GM12872 (cell line): Measurements from ENCODE around the gene UQCRHL.

ENCODE experiments used
- TF ChIP-seq, protein P1 (sequence below): IDR thresholded peaks from 3 replicates; pipeline ENCODE4 v1.5.1; 2011; ENCODE audit warnings: low read depth, mild to moderate bottlenecking, low read length, moderate library complexity; ENCODE audit not compliant: insufficient read depth

Gene UQCRHL

GRCh38 chr1:15833069-15833679, 25.7 kb upstream of the UQCRHL start:
- TF ChIP-seq, protein P1, sequence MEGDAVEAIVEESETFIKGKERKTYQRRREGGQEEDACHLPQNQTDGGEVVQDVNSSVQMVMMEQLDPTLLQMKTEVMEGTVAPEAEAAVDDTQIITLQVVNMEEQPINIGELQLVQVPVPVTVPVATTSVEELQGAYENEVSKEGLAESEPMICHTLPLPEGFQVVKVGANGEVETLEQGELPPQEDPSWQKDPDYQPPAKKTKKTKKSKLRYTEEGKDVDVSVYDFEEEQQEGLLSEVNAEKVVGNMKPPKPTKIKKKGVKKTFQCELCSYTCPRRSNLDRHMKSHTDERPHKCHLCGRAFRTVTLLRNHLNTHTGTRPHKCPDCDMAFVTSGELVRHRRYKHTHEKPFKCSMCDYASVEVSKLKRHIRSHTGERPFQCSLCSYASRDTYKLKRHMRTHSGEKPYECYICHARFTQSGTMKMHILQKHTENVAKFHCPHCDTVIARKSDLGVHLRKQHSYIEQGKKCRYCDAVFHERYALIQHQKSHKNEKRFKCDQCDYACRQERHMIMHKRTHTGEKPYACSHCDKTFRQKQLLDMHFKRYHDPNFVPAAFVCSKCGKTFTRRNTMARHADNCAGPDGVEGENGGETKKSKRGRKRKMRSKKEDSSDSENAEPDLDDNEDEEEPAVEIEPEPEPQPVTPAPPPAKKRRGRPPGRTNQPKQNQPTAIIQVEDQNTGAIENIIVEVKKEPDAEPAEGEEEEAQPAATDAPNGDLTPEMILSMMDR: no peak

- TF ChIP-seq, protein P1: no peak
These were observed 22.8 kb upstream of the UQCRHL start for GRCh38 chr1:15830258-15830657.

GRCh38 chr1:15826810-15827507, 19.5 kb upstream of the UQCRHL start:
- TF ChIP-seq, protein P1: no peak

DNA sequence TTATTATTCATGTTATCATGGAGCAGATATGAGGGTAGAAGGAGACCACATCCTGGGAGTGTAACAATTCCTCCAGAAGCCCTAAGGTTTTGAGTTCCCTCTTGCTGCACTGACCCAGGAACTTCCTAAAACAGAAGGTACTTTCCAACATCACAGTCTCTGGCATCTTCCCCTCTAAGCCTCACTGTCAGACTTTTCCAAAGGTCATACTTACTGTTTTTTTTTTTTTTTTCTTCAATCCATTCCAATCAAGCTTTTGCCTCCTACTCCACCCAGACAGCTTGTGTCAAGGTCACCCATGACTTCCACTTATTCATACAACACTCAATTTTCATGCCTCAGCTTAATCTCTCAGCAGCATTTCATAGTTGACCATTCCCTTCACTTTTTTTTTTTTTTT, 18.4 kb upstream of the UQCRHL start:
- TF ChIP-seq, protein P1: no peak

GRCh38 chr1:15820478-15820877, 13.0 kb upstream of the UQCRHL start:
- TF ChIP-seq, protein P1: no peak

GRCh38 chr1:15816674-15817073, 9.2 kb upstream of the UQCRHL start:
- TF ChIP-seq, protein P1: no peak

DNA sequence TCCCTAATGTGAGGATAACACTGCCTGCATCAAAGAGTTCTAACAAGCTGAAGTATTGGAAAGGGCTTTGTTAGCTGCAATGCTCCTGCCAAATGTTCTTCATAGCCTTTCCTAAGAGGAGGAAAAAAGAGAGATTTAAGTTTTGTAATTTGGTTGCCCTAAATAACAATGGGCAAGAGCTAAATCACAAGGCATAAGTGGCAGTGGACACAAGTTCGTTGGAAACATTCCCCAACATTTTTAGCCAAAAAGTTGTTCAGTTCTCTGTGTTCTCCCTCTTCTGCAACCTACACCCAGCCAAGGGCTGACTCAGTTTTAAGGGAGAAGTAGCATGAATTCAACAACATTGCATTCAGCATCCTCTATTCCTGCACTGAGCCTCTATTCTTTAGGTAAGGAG, 2.6 kb upstream of the UQCRHL start:
- TF ChIP-seq, protein P1: no peak
